Ectodermal cell (in vitro differentiated cells): ENCODE results near the gene SLC26A8.
"Not testable (repeated sequence)": the region's sequence is repeated elsewhere in the genome, so short reads cannot be mapped to it uniquely, and the experiment has no call there.

Experiments used
- H3K27ac ChIP-seq: 2 replicates; pipeline ENCODE4 v1.7.0; 2013; ENCODE audit warnings: mild to moderate bottlenecking, low read depth, low read length; ENCODE audit not compliant: insufficient read depth, poor library complexity, severe bottlenecking
- H3K27me3 ChIP-seq: 2 replicates; pipeline ENCODE4 v1.7.0; 2013; ENCODE audit warnings: mild to moderate bottlenecking, low read length; ENCODE audit not compliant: insufficient read depth, control insufficient read depth, poor library complexity, severe bottlenecking
- H3K36me3 ChIP-seq: one replicate; pipeline ENCODE4 v1.7.0; 2013; ENCODE audit warnings: low read length; ENCODE audit not compliant: control insufficient read depth, insufficient read depth
- H3K4me1 ChIP-seq: one replicate; pipeline ENCODE4 v1.7.0; 2013; ENCODE audit warnings: low read length; ENCODE audit not compliant: control insufficient read depth, insufficient read depth
- H3K4me3 ChIP-seq: 2 replicates; pipeline ENCODE4 v1.7.0; 2013; ENCODE audit warnings: low read depth, low read length, control low read depth; ENCODE audit not compliant: insufficient read depth
- H3K9me3 ChIP-seq: 2 replicates; pipeline ENCODE4 v1.7.0; 2013; ENCODE audit warnings: mild to moderate bottlenecking, low read length, moderate library complexity; ENCODE audit not compliant: control insufficient read depth
- WGBS, 2 experiments: methylation state at CpG; one replicate each; pipeline ENCODE4 v1.1.7; 2013; ENCODE audit warnings: missing lambda C conversion rate in 2 of 2; 5-methylcytosine and 5-hydroxymethylcytosine counted together

Gene SLC26A8

DNA sequence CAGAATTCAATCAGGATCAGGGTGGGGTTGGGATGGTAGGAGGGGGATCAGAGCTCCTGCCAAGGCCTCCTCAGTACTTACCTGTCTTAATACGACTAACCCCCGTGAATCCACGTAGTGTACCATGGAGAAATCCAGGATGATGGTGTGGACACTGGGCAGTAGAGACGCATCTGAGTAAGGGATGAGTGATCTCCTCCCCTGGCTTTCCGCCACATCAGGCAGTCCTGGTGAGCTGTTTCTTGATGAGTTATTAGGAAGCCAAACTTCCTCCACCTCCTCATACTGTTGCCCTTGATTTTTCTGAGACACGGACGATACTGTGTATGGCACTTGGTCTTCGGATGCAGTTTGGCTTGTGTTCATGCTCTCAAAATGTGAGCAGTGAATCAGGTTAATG lies 69.4 kb downstream of the SLC26A8 start:
- Histone ChIP-seq H3K27me3 (no peaks in the 10 kb centered on the region), H3K9me3 (no peaks in the 10 kb centered on the region), H3K4me3 (no peak overlapping the region), H3K27ac (no peak overlapping the region), H3K4me1 (no peaks in the 10 kb centered on the region), H3K36me3 (no peaks in the 10 kb centered on the region)
- WGBS, 2 experiments: 94 to 97% methylated on average over 8 of the region's 8 CpGs

GRCh38 chr6:35954333-35954732 lies 70.1 kb downstream of the SLC26A8 start:
- Histone ChIP-seq H3K27ac (no peak overlapping the region), H3K4me1 (no peaks in the 10 kb centered on the region), H3K9me3 (no peaks in the 10 kb centered on the region), H3K27me3 (no peaks in the 10 kb centered on the region), H3K36me3 (no peaks in the 10 kb centered on the region), H3K4me3 (no peak overlapping the region)
- 86 to 92% methylated on average over 7 of the region's 7 CpGs for WGBS, 2 experiments

DNA sequence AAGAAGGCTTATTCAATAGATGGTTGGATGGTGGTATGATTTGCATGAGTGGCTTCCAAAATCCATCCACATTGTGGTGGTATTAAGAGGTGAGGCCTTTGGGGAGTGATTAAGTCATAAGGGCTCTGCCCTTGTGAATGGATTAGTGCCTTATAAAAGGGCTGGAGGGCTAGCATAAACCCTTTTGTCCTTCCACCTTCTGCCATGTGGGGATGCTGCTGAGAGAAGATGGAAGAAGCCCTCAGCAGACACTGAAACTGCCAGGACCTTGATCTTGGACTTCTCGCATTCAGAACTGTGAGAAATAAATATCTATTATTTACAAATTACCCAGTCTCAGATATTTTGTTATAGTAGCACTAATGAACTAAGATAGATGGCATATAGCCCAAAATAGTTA lies 75.7 kb downstream of the SLC26A8 start:
- Histone ChIP-seq H3K27ac (no peak overlapping the region), H3K9me3 (no peaks in the 10 kb centered on the region), H3K36me3 (no peaks in the 10 kb centered on the region), H3K4me1 (no peaks in the 10 kb centered on the region), H3K4me3 (no peak overlapping the region), H3K27me3 (no peaks in the 10 kb centered on the region)
- WGBS, 2 experiments: 100% methylated on average over 1 of the region's 1 CpG

DNA sequence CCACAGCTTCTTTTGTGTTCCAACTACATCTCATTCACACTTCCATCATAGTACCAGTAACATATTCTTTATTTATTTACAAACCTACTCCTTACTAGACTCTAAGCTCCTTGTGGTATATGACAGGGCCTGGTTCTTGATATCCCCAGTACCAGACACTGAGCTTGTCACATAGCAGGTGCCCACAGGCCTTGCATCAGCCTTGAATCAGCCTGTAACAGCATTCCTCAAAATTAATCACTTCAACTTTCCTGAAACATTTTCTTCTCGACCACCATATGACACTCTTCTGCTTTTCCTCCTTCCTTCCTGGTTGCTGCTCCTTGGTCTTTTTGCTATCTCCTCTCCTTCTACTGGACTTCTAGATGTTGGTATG lies 78.8 kb downstream of the SLC26A8 start:
- WGBS, 2 experiments: 87 to 89% methylated on average over 1 of the region's 1 CpG
- Histone ChIP-seq H3K36me3 (no peaks in the 10 kb centered on the region), H3K4me3 (no peak overlapping the region), H3K4me1 (no peaks in the 10 kb centered on the region), H3K27ac (no peak overlapping the region), H3K9me3 (no peaks in the 10 kb centered on the region), H3K27me3 (no peaks in the 10 kb centered on the region)

DNA sequence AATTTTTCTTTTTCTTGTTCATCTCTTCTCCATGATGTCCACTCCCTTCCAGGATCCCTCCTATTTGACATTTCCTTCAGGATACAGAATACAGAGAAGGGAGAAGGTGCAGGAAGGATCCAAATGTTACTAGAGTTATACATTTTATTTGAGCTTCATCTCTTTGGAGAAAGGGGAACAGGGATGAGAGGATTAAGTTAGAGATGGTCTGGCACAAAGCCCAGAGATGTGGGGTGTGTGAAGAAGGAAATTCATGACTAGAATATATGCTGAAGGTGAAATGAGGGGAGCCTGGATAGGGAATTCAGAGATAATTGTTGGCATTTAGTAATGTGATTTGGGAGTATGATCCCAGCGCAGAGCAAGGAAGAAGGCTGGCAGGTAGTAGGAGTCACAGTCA lies 81.1 kb downstream of the SLC26A8 start:
- 97 to 100% methylated on average over 1 of the region's 1 CpG for WGBS, 2 experiments
- H3K27ac ChIP-seq: no peak overlapping the region

GRCh38 chr6:35942355-35942754 lies 82.1 kb downstream of the SLC26A8 start:
- Histone ChIP-seq H3K4me3 (no peak overlapping the region), H3K27ac (no peak overlapping the region), H3K36me3 (no peaks in the 10 kb centered on the region), H3K4me1 (no peaks in the 10 kb centered on the region), H3K9me3 (no peaks in the 10 kb centered on the region), H3K27me3 (no peaks in the 10 kb centered on the region)

More for the DNA sequence above, 81.1 kb downstream of the SLC26A8 start:
- Histone ChIP-seq H3K27me3 (no peaks in the 10 kb centered on the region), H3K9me3 (no peaks in the 10 kb centered on the region), H3K36me3 (no peaks in the 10 kb centered on the region), H3K4me1 (no peaks in the 10 kb centered on the region), H3K4me3 (no peak overlapping the region)

- not testable (repeated sequence) for H3K9me3 ChIP-seq, H3K4me1 ChIP-seq, H3K36me3 ChIP-seq, H3K4me3 ChIP-seq, H3K27me3 ChIP-seq, H3K27ac ChIP-seq
- WGBS, 2 experiments: 90 to 93% methylated on average over 7 of the region's 7 CpGs
Measured at GRCh38 chr6:35941170-35941569, 83.3 kb downstream of the SLC26A8 start.

DNA sequence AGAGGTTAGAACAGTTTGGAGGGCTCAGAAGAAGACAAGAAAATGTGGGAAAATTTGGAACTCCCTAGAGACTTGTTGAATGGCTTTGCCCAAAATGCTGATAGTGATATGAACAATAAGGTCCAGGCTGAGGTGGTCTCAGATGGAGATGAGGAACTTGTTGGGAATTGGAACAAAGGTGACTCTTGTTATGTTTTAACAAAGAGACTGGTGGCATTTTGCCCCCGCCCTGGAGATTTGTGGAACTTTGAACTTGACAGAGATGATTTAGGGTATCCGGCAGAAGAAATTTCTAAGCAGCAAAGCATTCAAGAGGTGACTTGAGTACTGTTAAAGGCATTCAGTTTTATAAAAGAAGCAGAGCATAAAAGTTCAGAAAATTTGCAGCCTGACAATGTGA lies 84.4 kb downstream of the SLC26A8 start:
- not testable (repeated sequence) for H3K36me3 ChIP-seq, H3K4me1 ChIP-seq, H3K27me3 ChIP-seq, H3K9me3 ChIP-seq, H3K27ac ChIP-seq, H3K4me3 ChIP-seq
- 90 to 93% methylated on average over 2 of the region's 2 CpGs for WGBS, 2 experiments

GRCh38 chr6:35939259-35939658 lies 85.2 kb downstream of the SLC26A8 start:
- 89 to 91% methylated on average over 5 of the region's 5 CpGs for WGBS, 2 experiments
- H3K27ac ChIP-seq, H3K9me3 ChIP-seq, H3K27me3 ChIP-seq, H3K36me3 ChIP-seq, H3K4me1 ChIP-seq, H3K4me3 ChIP-seq: not testable (repeated sequence)

DNA sequence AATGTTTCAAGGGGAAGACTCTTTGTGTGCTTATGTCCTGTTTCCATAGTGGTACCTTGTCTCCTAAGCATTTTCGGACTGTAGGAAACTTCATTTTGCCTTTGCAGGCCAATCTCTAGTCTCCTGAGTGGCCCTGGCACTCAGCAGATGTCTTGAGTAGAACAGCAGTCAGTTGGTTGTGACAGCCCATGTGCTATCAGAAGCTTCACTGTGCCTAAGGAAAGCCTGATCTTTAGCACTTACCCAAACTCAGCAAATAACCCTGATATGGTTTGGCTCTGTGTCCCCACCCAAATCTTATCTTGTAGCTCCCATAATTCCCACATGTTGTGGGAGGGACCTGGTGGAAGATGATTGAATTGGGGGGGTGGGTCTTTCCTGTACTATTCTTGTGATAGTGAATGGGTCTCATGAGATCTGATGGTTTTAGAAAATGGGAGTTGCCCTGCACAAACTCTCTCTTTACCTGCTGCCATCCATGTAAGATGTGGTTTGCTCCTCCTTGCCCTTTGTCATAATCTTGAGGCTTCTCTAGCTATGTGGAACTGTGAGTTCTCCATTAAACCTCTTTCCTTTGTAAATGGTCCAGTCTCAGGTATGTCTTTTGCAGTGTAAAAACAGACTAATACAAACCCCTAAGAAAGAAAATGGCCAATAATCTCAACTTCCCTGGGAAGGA lies 87.6 kb downstream of the SLC26A8 start:
- 86 to 89% methylated on average over 1 of the region's 1 CpG for WGBS, 2 experiments
- Histone ChIP-seq H3K4me1 (no peaks in the 10 kb centered on the region), H3K27me3 (no peaks in the 10 kb centered on the region), H3K36me3 (no peaks in the 10 kb centered on the region), H3K4me3 (no peak overlapping the region), H3K9me3 (no peaks in the 10 kb centered on the region), H3K27ac (no peak overlapping the region)

DNA sequence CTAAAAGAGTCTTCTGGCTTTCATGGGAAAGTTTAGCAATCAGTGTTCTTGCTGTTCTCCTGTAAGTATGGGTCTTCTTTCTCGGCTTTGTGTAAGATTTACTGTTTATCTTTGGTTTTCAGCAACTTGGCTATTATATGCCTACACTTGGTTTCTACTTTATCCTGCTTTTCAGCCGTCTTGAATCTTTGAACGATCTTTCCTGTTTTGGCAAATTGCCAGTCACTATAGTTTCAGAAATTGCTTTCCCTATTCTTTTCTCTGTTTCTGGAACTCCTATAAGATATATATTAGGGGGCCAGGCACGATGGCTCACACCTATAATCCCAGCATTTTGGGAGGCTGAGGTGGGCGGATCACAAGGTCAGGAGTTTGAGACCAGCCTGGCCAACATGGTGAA lies 89.0 kb downstream of the SLC26A8 start:
- H3K36me3 ChIP-seq: no peaks in the 10 kb centered on the region
- no peaks in the 10 kb centered on the region for H3K4me1 ChIP-seq
- WGBS, 2 experiments: 83 to 92% methylated on average over 5 of the region's 5 CpGs
- H3K27ac ChIP-seq: no peak overlapping the region
- H3K27me3 ChIP-seq: peaks cover 4% of the 10 kb centered on the region
- H3K4me3 ChIP-seq: no peak overlapping the region
- no peaks in the 10 kb centered on the region for H3K9me3 ChIP-seq
